ENCODE results near the gene CCT7.
"Not testable (repeated sequence)": the region's sequence is repeated elsewhere in the genome, so short reads cannot be mapped to it uniquely, and the experiment has no call there.

CCT7 gene

GRCh38 chr2:73200281-73200680 lies 33.8 kb upstream of the CCT7 start:
- H3K23ac ChIP-seq (ENCODE audit: low read depth, low read length, poor library complexity); H3K4ac ChIP-seq (ENCODE audit: low read length); H2BK15ac ChIP-seq (ENCODE audit: low read length); H2BK12ac ChIP-seq (ENCODE audit: low read length); H3K18ac ChIP-seq (ENCODE audit: low read length); H2BK5ac ChIP-seq (ENCODE audit: low read length); H4K91ac ChIP-seq (ENCODE audit: low read depth, low read length, poor library complexity); H3K9ac ChIP-seq (ENCODE audit: low read depth, low read length, poor library complexity); H3K9me3 ChIP-seq (replicated peaks in 1 of 2; ENCODE audit: control insufficient read depth in 2 of 2, insufficient read depth in 1 of 2, low read depth in 1 of 2, low read length in 2 of 2); H3K4me1 ChIP-seq (ENCODE audit: control insufficient read depth in 2 of 2, insufficient read depth in 1 of 2, low read depth in 1 of 2, low read length in 2 of 2); H2BK120ac ChIP-seq (ENCODE audit: low read depth, low read length); H2AFZ ChIP-seq (ENCODE audit: low read length); H2AK5ac ChIP-seq (ENCODE audit: low read depth, low read length); H4K8ac ChIP-seq (ENCODE audit: low read depth, low read length); H3K4me3 ChIP-seq (ENCODE audit: low read length in 2 of 2); H3K27ac ChIP-seq (replicated peaks; ENCODE audit: low read length); H3K14ac ChIP-seq (ENCODE audit: low read length); H3K4me2 ChIP-seq (ENCODE audit: insufficient read depth, low read length, poor library complexity, severe bottlenecking); DNase-seq (ENCODE audit: low spot score); H3K36me3 ChIP-seq (replicated peaks in 1 of 2; ENCODE audit: control insufficient read depth in 2 of 2, insufficient read depth in 2 of 2, low read length in 2 of 2); H3K79me1 ChIP-seq (ENCODE audit: low read depth, low read length): not testable (repeated sequence)
- H3K27me3 ChIP-seq (ENCODE audit: control insufficient read depth in 3 of 3, insufficient read depth in 3 of 3, low read depth in 1 of 3, low read length in 3 of 3): peaks cover 18 to 75% (median 32%) of the 10 kb centered on the region in 3 experiments
- WGBS, 2 donors (ENCODE audit: extremely low coverage in 2 of 2, insufficient read length in 2 of 2, insufficient replicate concordance in 1 of 2): no CpG with 5 or more reads among the region's 10 CpGs

- Histone ChIP-seq H2AK5ac (ENCODE audit: low read depth, low read length) (no peak within 1 kb of the TSS), H4K8ac (ENCODE audit: low read depth, low read length) (no peak within 1 kb of the TSS)
Observed at GRCh38 chr2:73202156-73203054, 31.7 kb upstream of the CCT7 start, which contains the start of gene NOTO. NOTO (plus strand) TSS chr2:73202574; CDS start chr2:73202667, 93 bp downstream.

GRCh38 chr2:73203055-73203681 lies 30.9 kb upstream of the CCT7 start:
- H3K27me3 ChIP-seq (ENCODE audit: control insufficient read depth in 3 of 3, insufficient read depth in 3 of 3, low read depth in 1 of 3, low read length in 3 of 3): peaks cover 18 to 73% (median 32%) of the 10 kb centered on the region in 3 experiments
- no peak overlapping the region for H4K8ac ChIP-seq (ENCODE audit: low read depth, low read length)
- H2BK120ac ChIP-seq (ENCODE audit: low read depth, low read length): peak overlapping the region; percentile 61
- no peak overlapping the region for H2BK12ac ChIP-seq (ENCODE audit: low read length)
- peak overlapping the region; percentile 34 for H3K23ac ChIP-seq (ENCODE audit: low read depth, low read length, poor library complexity)
- H4K91ac ChIP-seq (ENCODE audit: low read depth, low read length, poor library complexity): no peak overlapping the region
- H2BK15ac ChIP-seq (ENCODE audit: low read length): no peak overlapping the region
- no peaks in the 10 kb centered on the region for H3K4me1 ChIP-seq (ENCODE audit: control insufficient read depth in 2 of 2, insufficient read depth in 1 of 2, low read depth in 1 of 2, low read length in 2 of 2)
- H3K14ac ChIP-seq (ENCODE audit: low read length): peak overlapping the region; percentile 71
- H3K18ac ChIP-seq (ENCODE audit: low read length): peak overlapping the region; percentile 76
- H3K79me1 ChIP-seq (ENCODE audit: low read depth, low read length): no peaks in the 10 kb centered on the region
- H3K4ac ChIP-seq (ENCODE audit: low read length): no peak overlapping the region
- WGBS, 2 donors (ENCODE audit: extremely low coverage in 2 of 2, insufficient read length in 2 of 2, insufficient replicate concordance in 1 of 2): no CpG with 5 or more reads among the region's 44 CpGs
- peak overlapping the region in 1 of 2 donors; percentile 46 for H3K4me3 ChIP-seq (ENCODE audit: low read length in 2 of 2)
- peak overlapping the region; percentile 81 for H2AFZ ChIP-seq (ENCODE audit: low read length)
- H2BK5ac ChIP-seq (ENCODE audit: low read length): no peak overlapping the region
- H3K36me3 ChIP-seq (replicated peaks in 1 of 2; ENCODE audit: control insufficient read depth in 2 of 2, insufficient read depth in 2 of 2, low read length in 2 of 2): no peaks in the 10 kb centered on the region
- peaks cover 0 to 10% of the 10 kb centered on the region in 2 donors for H3K9me3 ChIP-seq (replicated peaks in 1 of 2; ENCODE audit: control insufficient read depth in 2 of 2, insufficient read depth in 1 of 2, low read depth in 1 of 2, low read length in 2 of 2)
- H3K4me2 ChIP-seq (ENCODE audit: insufficient read depth, low read length, poor library complexity, severe bottlenecking): peak overlapping the region; percentile 62
- peak overlapping the region; percentile 60 for H3K9ac ChIP-seq (ENCODE audit: low read depth, low read length, poor library complexity)
- no peak overlapping the region for H2AK5ac ChIP-seq (ENCODE audit: low read depth, low read length)
- no peak for DNase-seq (ENCODE audit: low spot score)
- H3K27ac ChIP-seq (replicated peaks; ENCODE audit: low read length): no peak overlapping the region

More at GRCh38 chr2:73202156-73203054, 31.7 kb upstream of the CCT7 start, which contains the start of gene NOTO:
- peak within 1 kb of the TSS; percentile 61 for H2BK120ac ChIP-seq (ENCODE audit: low read depth, low read length)
- peaks cover 0 to 10% of the 10 kb centered on the region in 2 donors for H3K9me3 ChIP-seq (replicated peaks in 1 of 2; ENCODE audit: control insufficient read depth in 2 of 2, insufficient read depth in 1 of 2, low read depth in 1 of 2, low read length in 2 of 2)
- no peaks in the 10 kb centered on the region for H3K4me1 ChIP-seq (ENCODE audit: control insufficient read depth in 2 of 2, insufficient read depth in 1 of 2, low read depth in 1 of 2, low read length in 2 of 2)
- no peaks in the 10 kb centered on the region for H3K79me1 ChIP-seq (ENCODE audit: low read depth, low read length)
- H3K23ac ChIP-seq (ENCODE audit: low read depth, low read length, poor library complexity): peak within 1 kb of the TSS; percentile 55
- no peak for DNase-seq (ENCODE audit: low spot score)
- peak within 1 kb of the TSS; percentile 60 for H3K9ac ChIP-seq (ENCODE audit: low read depth, low read length, poor library complexity)
- WGBS, 2 donors (ENCODE audit: extremely low coverage in 2 of 2, insufficient read length in 2 of 2, insufficient replicate concordance in 1 of 2): no CpG with 5 or more reads among the region's 87 CpGs
- H2AFZ ChIP-seq (ENCODE audit: low read length): peak within 1 kb of the TSS; percentile 81
- H2BK15ac ChIP-seq (ENCODE audit: low read length): no peak within 1 kb of the TSS
- H3K36me3 ChIP-seq (replicated peaks in 1 of 2; ENCODE audit: control insufficient read depth in 2 of 2, insufficient read depth in 2 of 2, low read length in 2 of 2): no peaks in the 10 kb centered on the region
- H3K27ac ChIP-seq (replicated peaks; ENCODE audit: low read length): no peak within 1 kb of the TSS
- peak within 1 kb of the TSS in 1 of 2 donors; percentile 46 for H3K4me3 ChIP-seq (ENCODE audit: low read length in 2 of 2)
- no peak within 1 kb of the TSS for H3K4ac ChIP-seq (ENCODE audit: low read length)
- H3K18ac ChIP-seq (ENCODE audit: low read length): peak within 1 kb of the TSS; percentile 89
- H2BK5ac ChIP-seq (ENCODE audit: low read length): no peak within 1 kb of the TSS
- H4K91ac ChIP-seq (ENCODE audit: low read depth, low read length, poor library complexity): no peak within 1 kb of the TSS
- peak within 1 kb of the TSS; percentile 82 for H3K14ac ChIP-seq (ENCODE audit: low read length)
- H3K27me3 ChIP-seq (ENCODE audit: control insufficient read depth in 3 of 3, insufficient read depth in 3 of 3, low read depth in 1 of 3, low read length in 3 of 3): peaks cover 18 to 74% (median 32%) of the 10 kb centered on the region in 3 experiments
- H3K4me2 ChIP-seq (ENCODE audit: insufficient read depth, low read length, poor library complexity, severe bottlenecking): peak within 1 kb of the TSS; percentile 62
- no peak within 1 kb of the TSS for H2BK12ac ChIP-seq (ENCODE audit: low read length)

- no peak overlapping the region for H3K23ac ChIP-seq (ENCODE audit: low read depth, low read length, poor library complexity)
- H4K8ac ChIP-seq (ENCODE audit: low read depth, low read length): no peak overlapping the region
- H3K9me3 ChIP-seq (replicated peaks in 1 of 2; ENCODE audit: control insufficient read depth in 2 of 2, insufficient read depth in 1 of 2, low read depth in 1 of 2, low read length in 2 of 2): peaks cover 0 to 10% of the 10 kb centered on the region in 2 donors
- no peak overlapping the region for H2BK5ac ChIP-seq (ENCODE audit: low read length)
- H3K4ac ChIP-seq (ENCODE audit: low read length): no peak overlapping the region
- WGBS, 2 donors (ENCODE audit: extremely low coverage in 2 of 2, insufficient read length in 2 of 2, insufficient replicate concordance in 1 of 2): no CpG with 5 or more reads among the region's 6 CpGs
- no peak overlapping the region for H3K9ac ChIP-seq (ENCODE audit: low read depth, low read length, poor library complexity)
- no peak for DNase-seq (ENCODE audit: low spot score)
- no peak overlapping the region for H2BK15ac ChIP-seq (ENCODE audit: low read length)
- no peak overlapping the region for H3K27ac ChIP-seq (replicated peaks; ENCODE audit: low read length)
- no peak overlapping the region for H3K4me2 ChIP-seq (ENCODE audit: insufficient read depth, low read length, poor library complexity, severe bottlenecking)
- no peaks in the 10 kb centered on the region for H3K79me1 ChIP-seq (ENCODE audit: low read depth, low read length)
- H2BK12ac ChIP-seq (ENCODE audit: low read length): no peak overlapping the region
- H3K14ac ChIP-seq (ENCODE audit: low read length): no peak overlapping the region
- peaks cover 18 to 80% (median 32%) of the 10 kb centered on the region in 3 experiments for H3K27me3 ChIP-seq (ENCODE audit: control insufficient read depth in 3 of 3, insufficient read depth in 3 of 3, low read depth in 1 of 3, low read length in 3 of 3)
- no peaks in the 10 kb centered on the region for H3K4me1 ChIP-seq (ENCODE audit: control insufficient read depth in 2 of 2, insufficient read depth in 1 of 2, low read depth in 1 of 2, low read length in 2 of 2)
- no peak overlapping the region for H3K4me3 ChIP-seq (ENCODE audit: low read length in 2 of 2)
- H2AFZ ChIP-seq (ENCODE audit: low read length): no peak overlapping the region
- no peak overlapping the region for H2AK5ac ChIP-seq (ENCODE audit: low read depth, low read length)
- no peak overlapping the region for H3K18ac ChIP-seq (ENCODE audit: low read length)
- H3K36me3 ChIP-seq (replicated peaks in 1 of 2; ENCODE audit: control insufficient read depth in 2 of 2, insufficient read depth in 2 of 2, low read length in 2 of 2): no peaks in the 10 kb centered on the region
- no peak overlapping the region for H2BK120ac ChIP-seq (ENCODE audit: low read depth, low read length)
- no peak overlapping the region for H4K91ac ChIP-seq (ENCODE audit: low read depth, low read length, poor library complexity)
Observed at GRCh38 chr2:73205611-73206010, 28.5 kb upstream of the CCT7 start.

Data from neuronal stem cell (in vitro differentiated cells).